DMS114 treated with DMSO at 0.1 percent for 48 hours (cell line): ENCODE results near the gene NRXN3.

Source experiments
- DNase-seq: peaks from one replicate; lab custom pipeline; 2025; ENCODE audit not compliant: unreplicated experiment; lab: John Stamatoyannopoulos, UW

Gene NRXN3

DNA sequence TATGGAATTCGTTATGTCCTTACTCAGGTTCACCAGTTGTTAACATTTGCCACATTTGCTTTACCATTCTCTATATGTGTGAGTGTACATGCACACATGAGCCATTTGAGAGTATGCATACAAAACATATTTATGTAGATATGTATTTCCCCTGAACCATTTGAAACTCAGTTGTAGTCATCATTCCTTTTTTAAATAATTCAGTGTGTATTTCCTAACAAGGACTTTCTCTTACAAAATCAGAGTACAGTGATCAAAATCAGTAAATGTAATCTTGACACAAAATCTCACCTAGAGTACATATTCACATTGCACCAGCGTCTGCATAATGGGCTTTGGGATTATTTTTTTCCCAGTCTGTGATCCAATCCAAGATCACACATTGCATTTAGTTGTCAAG is 1656.2 kb downstream of the NRXN3 start:
- no peak for DNase-seq

DNA sequence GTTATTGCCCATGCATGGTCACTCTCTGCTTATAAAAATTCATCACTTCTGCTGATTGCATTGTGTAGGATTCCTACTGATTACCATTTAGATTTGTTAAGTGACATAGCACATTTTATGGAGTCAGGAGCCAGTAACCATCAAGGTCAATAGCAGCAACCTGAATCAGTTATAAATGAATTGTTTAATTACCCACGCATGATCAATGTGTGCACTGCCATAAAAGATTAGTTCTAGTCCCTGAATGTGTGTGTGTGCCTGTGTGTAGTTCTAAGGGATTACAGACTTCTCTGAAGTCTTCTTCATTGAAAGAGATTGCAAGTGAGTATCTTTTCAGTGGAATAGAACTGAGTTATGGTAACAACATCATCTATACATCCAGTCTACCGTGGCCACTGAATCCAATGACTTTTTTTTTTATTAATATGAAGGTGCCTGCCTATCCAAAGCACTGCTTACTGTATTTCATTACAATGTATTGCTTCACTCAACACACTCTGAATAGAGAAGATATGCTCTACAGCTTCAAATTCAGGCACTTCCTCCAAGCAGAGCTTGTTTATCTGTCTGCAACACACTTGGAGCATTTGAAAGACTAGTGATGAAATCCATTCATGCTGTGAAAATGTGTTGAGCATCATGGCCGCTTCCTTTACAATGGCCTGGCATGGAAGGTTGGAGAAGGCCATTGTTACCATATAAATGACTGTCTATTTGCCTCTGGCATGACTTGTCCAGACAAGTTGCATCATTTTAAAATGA is 1659.4 kb downstream of the NRXN3 start:
- DNase-seq = no peak

DNA sequence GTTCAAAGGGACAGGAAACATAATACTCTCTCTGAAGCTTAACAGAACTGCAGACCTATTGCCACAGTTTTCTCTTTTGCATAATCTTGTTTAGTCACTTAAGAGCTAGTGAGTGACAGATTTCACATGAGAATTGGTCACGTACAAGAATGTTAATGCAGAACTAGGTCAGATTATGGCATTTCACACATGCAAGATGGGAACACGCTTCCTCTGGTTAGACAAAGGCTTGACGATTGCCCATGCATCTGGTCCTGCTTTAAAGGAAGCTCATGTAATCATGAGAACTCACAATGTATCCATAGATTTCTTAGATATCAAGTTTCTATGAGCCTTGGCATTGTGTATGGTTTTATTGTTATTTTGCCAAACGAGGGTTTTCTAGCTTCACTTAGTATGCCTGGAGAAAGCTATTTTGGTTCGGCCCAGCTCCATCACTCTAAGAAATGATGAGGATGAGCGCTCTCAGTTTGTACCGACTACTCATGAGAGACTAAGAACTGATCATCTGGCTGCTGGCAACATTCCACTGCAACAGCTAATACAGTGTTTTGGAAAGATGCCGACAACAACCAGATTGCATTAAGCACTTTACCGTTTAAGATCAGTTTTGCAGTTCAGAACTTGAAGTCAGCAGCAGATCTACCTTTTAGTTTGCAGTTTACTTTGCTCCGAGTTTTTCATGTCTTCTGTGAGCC is 1661.2 kb downstream of the NRXN3 start:
- no peak for DNase-seq

DNA sequence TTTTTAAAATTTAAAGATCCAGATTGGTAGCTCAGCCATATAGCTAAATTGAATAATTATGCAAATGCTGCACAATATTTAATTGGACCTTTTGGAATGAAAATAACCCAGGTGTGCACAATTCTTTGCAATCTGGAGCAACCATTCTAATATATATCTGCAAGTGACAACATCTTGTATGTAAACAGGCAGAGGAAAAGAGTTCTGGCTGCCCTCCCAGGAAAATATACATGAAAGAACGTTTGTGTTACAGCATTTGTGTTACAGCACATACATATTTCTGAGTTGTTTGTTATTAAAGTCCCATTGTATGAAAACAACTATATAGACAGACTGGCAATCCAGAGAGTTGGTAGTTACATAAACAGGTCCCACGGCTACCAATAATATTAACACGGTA is 1663.6 kb downstream of the NRXN3 start:
- no peak for DNase-seq

DNA sequence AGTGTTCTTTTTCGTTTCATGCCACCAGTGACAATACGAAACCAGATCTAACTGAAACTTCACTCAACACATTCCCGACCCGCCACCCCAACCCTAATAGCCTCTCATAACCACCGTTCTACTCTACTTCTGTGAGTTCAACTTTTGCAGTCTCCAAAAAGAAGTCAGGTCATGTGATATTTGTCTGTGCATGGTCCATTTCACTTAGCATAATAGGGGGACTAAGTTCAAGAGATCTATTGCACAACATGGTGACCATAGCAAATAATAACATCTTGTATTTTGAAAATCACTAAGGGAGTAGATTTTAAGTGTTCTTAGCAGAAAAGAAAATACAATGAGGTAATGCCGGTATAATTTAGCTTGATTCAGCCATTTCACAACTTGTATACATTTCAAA is 1664.7 kb downstream of the NRXN3 start:
- no peak for DNase-seq

DNA sequence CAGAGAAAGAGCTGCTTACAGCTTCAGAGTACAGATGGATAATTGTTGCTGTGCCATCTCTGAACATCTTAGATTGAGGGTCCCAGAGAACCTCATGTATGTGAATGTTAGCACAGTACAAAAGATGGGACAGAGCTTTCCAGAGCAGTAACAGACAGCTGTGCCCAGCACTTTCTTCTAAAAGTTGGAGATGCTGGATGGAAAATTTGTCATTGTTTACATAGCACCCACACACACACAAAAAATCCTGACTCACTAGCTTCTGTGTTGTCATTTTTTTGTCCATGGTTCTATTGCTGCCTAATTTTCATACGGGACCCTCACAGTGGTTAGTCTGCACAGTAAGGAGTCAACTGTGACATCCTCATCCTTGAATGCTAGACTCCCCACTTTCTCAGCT is 1666.4 kb downstream of the NRXN3 start:
- DNase-seq = no peak

DNA sequence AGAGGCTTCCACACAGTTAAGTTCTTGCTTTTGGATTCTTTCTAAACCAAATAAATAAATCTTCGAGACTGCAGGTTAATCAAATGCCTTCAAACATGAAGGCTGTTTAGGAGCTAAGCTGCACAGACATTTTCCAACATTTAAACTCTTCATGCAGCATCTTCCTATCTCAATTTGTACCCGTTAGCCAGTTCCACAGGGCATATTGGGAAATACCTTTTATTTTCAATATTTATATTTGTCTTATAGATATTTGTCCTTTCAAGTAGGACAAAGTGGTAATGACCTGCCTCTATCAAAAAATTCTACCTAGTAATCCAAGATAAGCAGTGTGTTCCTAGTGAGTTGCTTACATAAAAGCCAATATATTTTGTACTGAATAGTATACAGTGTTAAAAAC is 1667.5 kb downstream of the NRXN3 start:
- DNase-seq = no peak

DNA sequence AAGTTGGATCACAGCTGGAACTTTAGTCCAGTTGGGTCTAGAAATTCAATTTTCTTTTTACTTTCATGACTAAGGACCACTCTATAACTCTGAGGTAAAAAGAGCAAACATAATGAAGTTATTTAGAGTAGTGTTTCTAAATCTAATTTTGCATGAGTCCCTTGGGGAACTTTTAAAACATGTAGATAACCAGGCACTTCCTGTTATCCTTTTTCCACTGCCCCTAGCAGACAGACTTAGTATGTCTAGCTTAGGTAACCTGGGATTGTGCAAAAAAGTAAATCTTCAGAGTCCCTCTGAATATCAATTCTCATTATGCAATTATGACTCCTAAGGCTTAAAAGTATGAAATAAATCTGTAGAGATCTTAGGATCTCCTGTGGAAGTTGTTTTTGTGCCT is 1669.9 kb downstream of the NRXN3 start:
- no peak for DNase-seq

DNA sequence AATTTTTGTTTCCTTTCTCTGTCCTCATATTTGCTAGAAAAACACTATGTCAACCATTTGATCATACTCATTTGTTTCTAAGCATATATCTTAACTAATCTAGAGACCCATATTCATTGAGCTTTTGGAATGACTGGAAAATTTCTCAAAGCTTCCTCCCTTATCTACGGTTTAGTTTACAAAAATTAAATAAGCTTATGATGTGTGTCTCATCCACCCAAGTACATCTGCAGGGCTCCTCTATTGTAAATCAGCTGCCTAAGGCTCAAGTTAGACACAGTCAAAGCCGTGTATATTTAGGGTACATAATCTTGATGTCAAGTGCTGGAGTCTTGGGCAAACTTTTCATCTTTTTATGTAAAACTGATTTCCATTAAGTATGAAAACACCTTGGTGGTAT is 1670.7 kb downstream of the NRXN3 start:
- DNase-seq = no peak

DNA sequence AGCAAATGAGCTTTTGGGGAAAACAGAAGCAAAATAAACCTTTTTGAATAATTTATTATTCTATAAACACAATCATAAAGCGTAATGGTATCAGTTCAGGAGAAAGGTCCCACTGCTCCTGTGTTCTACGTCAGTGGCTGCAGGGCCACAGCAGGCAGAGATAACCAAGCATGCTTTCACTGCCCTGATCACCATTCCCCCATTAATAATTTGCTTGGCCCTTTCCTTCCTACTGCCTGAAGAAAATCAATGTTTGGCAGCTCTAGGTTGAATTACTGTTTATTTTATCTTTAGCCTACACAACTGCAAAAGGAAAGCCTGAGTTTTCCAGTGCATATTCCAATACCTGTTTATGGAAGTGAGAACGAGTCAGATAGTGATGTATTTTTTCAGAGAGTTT is 1671.3 kb downstream of the NRXN3 start:
- DNase-seq = no peak

DNA sequence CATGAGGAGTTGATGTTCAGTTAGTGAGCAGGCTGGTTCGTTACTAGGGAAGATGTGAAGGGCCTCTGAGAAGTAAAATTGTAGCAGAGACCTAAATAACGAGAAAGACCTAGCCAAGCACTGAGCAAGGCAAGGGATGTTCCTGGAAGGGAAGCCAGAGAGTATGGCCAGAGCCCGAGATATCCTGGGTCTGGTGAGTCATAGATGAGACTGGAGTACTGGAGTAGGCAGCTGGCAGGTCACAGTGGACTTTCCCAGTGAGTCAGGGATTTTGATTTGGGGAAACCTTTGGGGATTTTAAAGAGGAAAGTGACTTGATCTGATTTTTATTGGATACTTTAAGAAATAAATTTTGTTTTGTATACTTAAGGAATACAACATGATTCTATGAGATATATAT is 1672.1 kb downstream of the NRXN3 start:
- DNase-seq = no peak

DNA sequence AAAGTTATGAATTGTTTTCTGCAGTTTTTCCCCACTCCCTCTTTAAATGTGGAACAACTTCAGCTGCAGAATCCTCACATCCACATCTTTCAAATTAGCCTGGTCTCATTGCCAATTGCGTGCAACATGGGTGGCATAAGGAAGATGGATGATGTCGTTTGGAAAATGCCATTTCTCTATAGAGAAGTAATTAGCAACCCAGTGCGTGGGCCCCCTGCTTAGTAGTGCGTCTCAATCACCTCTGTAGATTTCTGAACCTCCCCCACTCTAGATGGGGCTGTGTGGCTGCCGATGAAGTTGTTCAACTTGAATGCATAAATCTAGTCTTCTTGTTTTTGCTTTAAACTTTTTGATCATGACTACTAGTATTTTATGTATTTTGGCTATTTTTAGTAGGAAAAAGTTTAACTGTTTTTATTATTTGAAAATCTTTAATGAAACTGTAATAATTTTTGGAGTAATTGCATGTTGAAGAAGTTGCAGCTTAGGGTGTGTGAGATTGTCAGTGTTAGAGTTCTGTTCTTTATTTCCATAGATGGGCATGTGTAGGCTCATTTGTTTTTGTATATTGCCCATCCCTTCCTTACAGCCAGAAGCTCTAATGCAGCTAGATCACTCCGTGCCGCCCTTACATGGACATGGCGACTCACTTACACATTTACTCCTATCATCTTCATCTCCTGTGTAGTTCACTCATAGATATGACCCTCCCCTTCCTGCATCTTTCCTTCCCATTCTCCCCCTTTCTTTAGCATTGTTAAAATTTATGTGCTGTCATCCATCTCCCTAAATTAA is 1683.0 kb downstream of the NRXN3 start:
- no peak for DNase-seq

DNA sequence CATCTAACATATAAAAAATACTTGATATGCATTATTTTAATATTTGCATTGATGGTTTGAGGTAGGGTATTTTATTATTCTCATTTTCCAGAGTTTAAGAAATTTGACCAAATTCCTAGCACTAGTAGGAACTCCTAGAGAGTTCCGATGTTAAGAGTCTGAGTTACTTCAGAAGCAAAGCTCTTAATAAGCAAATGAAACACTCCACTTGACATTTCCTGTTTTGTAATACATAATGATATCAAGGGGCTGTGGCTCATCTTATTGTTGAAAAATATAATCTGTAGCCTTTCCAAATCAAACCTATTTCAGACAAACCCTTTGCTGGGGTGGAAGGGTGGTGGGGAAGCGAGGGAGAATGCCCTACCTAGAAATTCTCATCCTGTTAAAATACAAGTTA is 1685.6 kb downstream of the NRXN3 start:
- no peak for DNase-seq

DNA sequence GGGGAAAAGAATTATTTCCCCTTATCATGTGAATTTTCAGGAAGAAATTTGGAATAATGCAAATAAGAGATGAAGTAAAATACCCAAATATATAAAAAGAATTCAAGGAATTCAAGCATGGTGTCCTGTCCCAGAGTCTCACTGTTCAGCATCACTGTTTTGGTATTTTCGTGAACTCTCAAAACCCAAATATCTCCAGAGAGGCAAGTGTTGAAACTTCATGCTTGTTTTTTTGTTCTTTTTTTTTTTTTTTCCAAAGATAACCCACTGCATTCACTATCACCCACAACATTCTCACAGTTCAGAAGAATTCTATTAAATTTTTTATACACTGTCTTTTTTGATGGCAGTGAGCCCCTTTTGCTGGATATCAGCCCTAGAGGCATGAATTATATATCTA is 1686.2 kb downstream of the NRXN3 start:
- no peak for DNase-seq

DNA sequence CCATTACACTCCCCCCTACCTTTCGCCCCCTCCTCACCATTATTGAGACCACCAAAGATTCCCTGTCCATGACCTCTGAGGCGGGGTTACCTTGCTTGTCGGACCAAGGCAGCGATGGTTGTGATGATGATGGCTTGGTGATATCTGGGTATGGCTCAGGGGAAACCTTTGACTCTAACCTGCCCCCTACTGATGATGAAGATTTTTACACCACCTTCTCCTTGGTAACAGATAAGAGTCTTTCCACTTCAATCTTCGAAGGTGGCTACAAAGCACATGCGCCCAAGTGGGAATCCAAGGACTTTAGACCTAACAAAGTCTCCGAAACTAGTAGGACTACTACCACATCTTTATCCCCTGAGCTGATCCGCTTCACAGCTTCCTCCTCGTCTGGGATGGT is 1690.9 kb downstream of the NRXN3 start:
- DNase-seq = no peak

DNA sequence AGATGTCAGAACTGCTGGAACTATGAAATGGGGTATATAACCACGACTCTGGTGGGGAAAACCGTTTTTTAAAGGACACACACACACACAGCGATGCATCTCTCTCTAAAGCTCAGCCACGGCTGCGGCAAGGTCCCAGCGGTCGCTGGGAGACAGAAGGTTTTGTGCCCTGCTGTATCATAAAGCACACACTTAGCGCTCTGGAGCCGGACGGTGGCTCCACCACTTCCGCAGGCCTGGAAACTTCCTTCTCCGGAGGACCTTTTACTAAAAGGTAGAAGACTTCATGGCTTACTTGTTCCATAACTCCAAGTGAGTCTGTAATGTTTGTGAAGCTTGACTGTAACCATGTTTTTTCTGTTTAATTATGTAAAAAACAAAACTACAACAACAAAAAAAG is 1691.9 kb downstream of the NRXN3 start:
- no peak for DNase-seq

DNA sequence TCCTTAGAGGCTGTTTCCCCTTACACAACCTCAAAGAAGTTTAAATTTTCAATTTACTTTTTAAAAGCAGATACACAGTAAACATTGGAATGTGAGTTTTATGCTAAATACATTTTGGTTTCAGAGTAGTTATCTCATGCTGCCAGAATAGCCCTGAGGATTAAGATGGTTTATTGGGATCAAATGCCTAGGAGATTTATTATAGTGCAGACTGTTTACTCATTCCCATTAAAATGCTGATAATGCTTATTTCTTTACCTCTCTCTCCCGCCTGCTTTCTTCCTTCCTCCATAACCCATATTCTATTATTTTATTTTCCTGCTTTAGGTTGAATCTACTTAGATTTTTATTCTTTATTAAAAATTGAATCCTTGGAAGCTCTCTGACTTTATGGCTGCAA is 1701.0 kb downstream of the NRXN3 start:
- DNase-seq = no peak

DNA sequence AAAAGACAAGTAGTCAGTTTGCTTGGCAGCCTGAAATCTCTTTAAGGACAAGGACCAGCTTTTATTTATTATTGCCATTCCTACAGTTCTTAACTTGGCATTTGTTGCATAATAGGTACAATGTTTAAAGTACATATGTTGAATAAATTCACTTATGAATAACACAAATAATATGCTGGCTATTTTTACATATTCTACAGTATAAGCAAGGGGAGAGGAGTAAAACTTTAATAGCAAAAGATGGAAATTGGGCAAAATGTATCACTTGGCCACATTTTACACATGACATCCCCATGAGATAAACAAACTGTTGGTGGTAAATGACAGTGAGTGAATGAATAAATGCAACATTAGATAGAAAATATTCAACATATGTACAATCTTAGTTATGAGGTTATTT is 1708.1 kb downstream of the NRXN3 start:
- DNase-seq = no peak

DNA sequence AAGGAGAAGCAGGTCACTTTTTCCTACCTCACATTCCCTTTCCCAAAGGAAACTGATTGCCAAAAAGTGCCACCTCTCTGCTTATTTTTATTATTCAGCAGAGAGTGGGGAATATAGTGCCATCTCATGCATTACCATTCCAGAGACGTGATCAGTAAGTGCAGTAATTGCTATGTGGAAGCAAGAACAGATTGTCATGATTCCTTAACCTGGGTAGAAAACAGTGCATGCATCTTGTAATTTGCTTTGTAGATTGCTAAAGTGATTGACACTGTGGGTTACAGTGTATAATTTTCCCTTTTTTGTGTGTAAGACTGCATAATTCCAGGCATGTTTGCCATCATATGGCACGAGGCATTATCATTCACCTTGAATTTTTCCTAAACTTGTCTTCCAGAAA is 1708.6 kb downstream of the NRXN3 start:
- DNase-seq = no peak

DNA sequence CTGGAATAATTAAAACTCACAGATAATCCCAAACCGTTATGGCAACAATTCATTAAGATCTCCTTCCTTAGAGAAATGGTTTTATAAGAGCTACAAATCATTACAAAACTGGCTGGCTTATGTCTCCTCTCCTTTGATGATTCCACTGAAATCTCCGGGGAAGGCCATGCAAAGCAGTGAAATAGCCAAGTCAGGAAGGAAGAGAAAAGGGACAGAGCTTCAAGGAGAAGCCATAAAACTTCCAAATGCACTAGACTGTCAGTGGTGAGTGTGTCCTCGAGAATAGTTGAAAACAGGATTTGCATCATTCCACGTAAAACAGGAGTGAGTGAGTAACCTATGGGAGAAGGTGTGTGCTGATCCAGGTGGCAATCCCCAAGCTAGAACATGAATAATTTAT is 1711.1 kb downstream of the NRXN3 start:
- DNase-seq = no peak

DNA sequence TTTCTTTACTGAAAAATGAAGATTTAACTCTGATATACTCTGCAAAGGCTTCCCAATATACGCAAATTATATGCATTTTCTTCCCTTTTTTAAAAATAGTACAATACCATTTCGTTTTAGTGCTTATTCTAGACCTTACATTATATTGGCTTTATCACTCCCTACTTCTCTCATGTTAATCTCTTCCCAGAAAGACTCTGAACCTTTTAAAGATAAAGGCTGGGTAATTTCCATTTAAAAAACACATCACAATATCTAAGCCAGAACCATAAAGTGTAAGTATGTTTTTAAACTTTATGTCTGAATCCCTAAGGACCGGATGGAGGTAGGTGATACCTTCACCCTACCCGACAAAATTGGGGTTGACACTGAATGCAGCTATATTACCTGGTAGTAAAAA is 1720.4 kb downstream of the NRXN3 start:
- DNase-seq = no peak

DNA sequence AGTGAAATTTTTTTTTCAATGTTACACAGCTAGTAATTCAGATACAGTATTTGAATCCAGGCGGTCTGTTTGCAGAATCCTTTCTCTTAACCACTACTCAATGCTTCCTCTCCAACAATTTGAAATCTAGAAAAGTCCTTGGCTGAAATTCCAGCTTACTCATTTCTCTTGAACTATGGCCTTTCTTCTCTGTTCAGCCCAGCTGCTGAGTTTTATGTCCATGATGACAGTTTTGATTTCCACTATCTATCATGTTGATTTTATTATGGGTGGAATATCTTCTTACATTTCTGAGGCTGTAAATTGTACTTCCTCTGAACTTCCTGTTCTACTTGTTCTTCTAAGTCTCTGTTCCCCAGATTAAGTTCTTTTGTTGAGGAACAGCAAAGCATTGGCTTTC is 1725.8 kb downstream of the NRXN3 start:
- no peak for DNase-seq
